DMS153 (cell line): ENCODE results near the gene PALB2.

ENCODE experiments used
- DNase-seq: peaks from one replicate; lab custom pipeline; 2025; lab: John Stamatoyannopoulos, UW

PALB2 gene

GRCh38 chr16:23640931-23641765 is at the start of gene PALB2, which contains the start of gene DCTN5:
Gene PALB2 (minus strand): TSS chr16:23641310. CDS start chr16:23641157, 153 bp downstream.
Gene DCTN5 (plus strand): TSS chr16:23641466. CDS start chr16:23641543, 77 bp downstream.
- DNase-seq: peak; percentile 84

- no peak for DNase-seq
Measured at GRCh38 chr16:23689442-23690187, 48.5 kb upstream of the PALB2 start.

GRCh38 chr16:23687034-23687808 is 46.1 kb upstream of the PALB2 start:
- no peak for DNase-seq

- no peak for DNase-seq
Measured at GRCh38 chr16:23683487-23683886, 42.4 kb upstream of the PALB2 start.

- no peak for DNase-seq
Measured at GRCh38 chr16:23682181-23682580, 41.1 kb upstream of the PALB2 start.

- no peak for DNase-seq
Measured at GRCh38 chr16:23679986-23680336, 38.9 kb upstream of the PALB2 start.

- no peak for DNase-seq
Measured at GRCh38 chr16:23679274-23679985, 38.3 kb upstream of the PALB2 start.

GRCh38 chr16:23678430-23679273 is 37.5 kb upstream of the PALB2 start, which contains the start of gene PLK1:
Gene PLK1 (plus strand): TSS chr16:23678889. CDS start chr16:23678933, 44 bp downstream.
- peak; percentile 66 for DNase-seq

- no peak for DNase-seq
Measured at GRCh38 chr16:23676924-23677480, 35.9 kb upstream of the PALB2 start.

- DNase-seq: no peak
Measured at GRCh38 chr16:23673971-23674614, 33.0 kb upstream of the PALB2 start.

GRCh38 chr16:23670137-23670776 is 29.1 kb upstream of the PALB2 start:
- DNase-seq: no peak

- no peak for DNase-seq
Measured at GRCh38 chr16:23668873-23669272, 27.8 kb upstream of the PALB2 start.

GRCh38 chr16:23668225-23668624 is 27.1 kb upstream of the PALB2 start:
- no peak for DNase-seq

GRCh38 chr16:23667355-23667659 is 26.2 kb upstream of the PALB2 start:
- DNase-seq: no peak

GRCh38 chr16:23666571-23667354 is 25.7 kb upstream of the PALB2 start:
- no peak for DNase-seq

- no peak for DNase-seq
Measured at GRCh38 chr16:23663918-23664317, 22.8 kb upstream of the PALB2 start.

- DNase-seq: no peak
Measured at GRCh38 chr16:23651943-23652468, 10.9 kb upstream of the PALB2 start.

- DNase-seq: no peak
Measured at GRCh38 chr16:23650674-23651416, 9.7 kb upstream of the PALB2 start.
